Measurements from ENCODE around the gene CORO6. TPM values are rescaled to one million over a fixed set of nuclear protein-coding genes. Genes with fewer than 3 reads are reported as not detected.

CORO6 gene
- total and polyA plus RNA-seq, 2 of the 4 experiments (the other 2 are of a cell fraction) = 3.4 to 7.6 TPM

DNA sequence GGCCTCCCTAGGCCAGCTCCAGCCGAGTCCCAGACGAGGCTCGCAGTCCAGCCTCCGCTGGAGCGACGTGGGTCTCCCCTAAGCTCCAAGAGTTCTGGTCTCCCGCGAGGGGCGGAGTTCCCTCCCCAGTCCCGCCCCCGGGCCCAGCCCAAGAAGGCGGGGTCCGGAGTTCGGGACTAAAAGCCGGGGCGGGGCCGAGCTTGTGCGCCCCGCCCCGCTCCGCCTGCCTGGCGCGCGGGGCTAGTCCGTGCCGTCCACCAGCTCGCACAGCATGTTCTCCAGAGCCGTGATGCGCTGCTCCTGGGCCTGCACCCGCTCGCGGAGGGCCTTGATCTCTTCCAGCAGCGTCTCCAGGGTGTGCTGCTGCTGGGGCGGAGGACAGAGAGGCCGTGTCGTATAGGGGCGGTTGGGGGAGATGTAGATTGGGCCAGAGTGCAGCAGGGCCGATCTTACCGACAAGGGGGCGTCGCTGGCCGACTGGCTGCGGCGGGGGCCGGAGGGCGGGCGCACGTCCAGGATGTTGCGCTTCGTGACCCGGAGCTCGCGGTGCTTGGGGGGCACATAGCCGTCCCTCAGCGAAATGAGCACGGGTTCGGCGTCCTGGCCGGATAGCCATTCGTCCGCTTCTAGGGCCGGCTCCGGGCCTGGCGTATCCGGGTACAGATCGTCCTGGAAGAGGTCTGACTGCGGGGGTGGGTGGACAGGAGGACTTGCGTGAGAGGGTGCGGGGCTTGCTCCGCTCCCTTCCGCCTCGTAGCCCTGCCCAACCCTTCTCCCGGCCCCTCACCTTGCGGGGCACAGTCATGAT, 7.0 kb downstream of the CORO6 start:
- H3K9me3 ChIP-seq (ENCODE audit: control insufficient read depth, insufficient read depth, low read length) = no peaks in the 10 kb centered on the region
- H3K9ac ChIP-seq (ENCODE audit: low read depth, low read length) = no peak overlapping the region
- no peak overlapping the region for H3K14ac ChIP-seq (replicated peaks; ENCODE audit: low read depth, low read length)
- peaks cover 17% of the 10 kb centered on the region for H3K9me1 ChIP-seq (ENCODE audit: insufficient read depth, low read length)
- no peak overlapping the region for H4K91ac ChIP-seq (ENCODE audit: insufficient read depth, low read depth, low read length)
- H3K56ac ChIP-seq (ENCODE audit: extremely low read depth, insufficient read depth, low read length) = no peak overlapping the region
- intact Hi-C loops (cut with micrococcal nuclease) = no loop called here
- peak; percentile 86 for ATAC-seq (ENCODE audit: low read depth)
- H2BK20ac ChIP-seq (ENCODE audit: low read depth, low read length) = no peak overlapping the region
- peak overlapping the region; percentile 93 for H2AFZ ChIP-seq (replicated peaks; ENCODE audit: low read length, poor library complexity)
- in situ Hi-C loops (cut with MboI; ENCODE audit: low sequenced_read_pairs) = no loop called here
- dilution Hi-C loops (cut with HindIII; ENCODE audit: low sequenced_read_pairs, unreplicated experiment) = no loop called here
- no peak overlapping the region for H3K23ac ChIP-seq (ENCODE audit: low read depth, low read length)
- no peak overlapping the region for H3K27ac ChIP-seq (ENCODE audit: insufficient read depth, low read length)
- H4K8ac ChIP-seq (ENCODE audit: low read depth in 2 of 2, low read length in 2 of 2) = 0 out of 4 replicates have a peak overlapping the region, but pooled peaks of 1 of the 2 experiments have one; percentile 23
- no peak overlapping the region for H3K4ac ChIP-seq (ENCODE audit: low read depth, low read length)
- H2BK5ac ChIP-seq (ENCODE audit: low read depth, low read length, poor library complexity, severe bottlenecking) = no peak overlapping the region
- no peak overlapping the region for H3K18ac ChIP-seq (ENCODE audit: low read depth, low read length)
- H2AK9ac ChIP-seq (replicated peaks; ENCODE audit: low read depth, low read length, poor library complexity) = peak overlapping the region; percentile 85
- peak overlapping the region; percentile 34; the same call in 1 of the 2 replicates for H3K4me2 ChIP-seq (ENCODE audit: low read depth, low read length)
- H4K5ac ChIP-seq (ENCODE audit: low read depth, low read length) = no peak overlapping the region
- no peaks in the 10 kb centered on the region; the same call in 1 of the 2 replicates for H3K27me3 ChIP-seq (ENCODE audit: control insufficient read depth, insufficient read depth, low read length)
- no peak overlapping the region; the same call in 1 of the 2 replicates for H3K4me3 ChIP-seq (ENCODE audit: insufficient read depth, low read depth, low read length)
- peaks cover 0 to 11% of the 10 kb centered on the region in 2 experiments; a peak in 1 of 4 replicates for H3K79me1 ChIP-seq (ENCODE audit: low read depth in 1 of 2, low read length in 2 of 2)
- no peak overlapping the region for H2BK15ac ChIP-seq (ENCODE audit: low read depth, low read length)
- BruUV-seq (replicated peaks) = no TSS peak
- DNase-seq = peak; percentile 55
- 15% methylated on average over 55 of the region's 74 CpGs; no CpG with 5 or more reads in 1 of the 2 experiments for WGBS, 2 experiments (ENCODE audit: extremely low coverage in 2 of 2, insufficient read length in 1 of 2)
- ChIA-PET POLR2A (ENCODE audit: unreplicated experiment) (no interaction called here), CTCF (no interaction called here)
- peaks cover 7% of the 10 kb centered on the region for H3K4me1 ChIP-seq (ENCODE audit: control insufficient read depth, insufficient read depth, low read length)
- no peak overlapping the region for H2AK5ac ChIP-seq (ENCODE audit: low read depth, low read length)
- TF ChIP-seq FOS (IDR thresholded peaks at IDR 0.05; ENCODE audit: low read depth, low read length) = no peak
- TF ChIP-seq BHLHE40 (IDR thresholded peaks at IDR 0.05; ENCODE audit: low read depth, low read length) = no peak
- TF ChIP-seq MAZ (IDR thresholded peaks at IDR 0.05; ENCODE audit: borderline replicate concordance, low read depth, low read length) = peak; percentile 40; the same call in 1 of the 2 replicates
- no peak for TF ChIP-seq RAD21 (IDR thresholded peaks at IDR 0.05; ENCODE audit: low read length)
- no peak for TF ChIP-seq SMC3 (IDR thresholded peaks at IDR 0.05; ENCODE audit: low read depth, low read length)
- TF ChIP-seq NFE2L2 (IDR thresholded peaks at IDR 0.05; ENCODE audit: low read depth, low read length) = no peak
- no peak for TF ChIP-seq RFX5 (IDR thresholded peaks at IDR 0.05; ENCODE audit: low read depth, low read length)
- peaks cover 9% of the 10 kb centered on the region; the same call in 1 of the 2 replicates for H4K20me1 ChIP-seq (ENCODE audit: insufficient read depth, low read length)
- peaks cover 2% of the 10 kb centered on the region; the same call in 1 of the 2 replicates for H3K36me3 ChIP-seq (ENCODE audit: control insufficient read depth, insufficient read depth, low read length)
- H2BK120ac ChIP-seq (ENCODE audit: low read depth, low read length) = no peak overlapping the region
